GM12878 (cell line): ENCODE data around the gene PNPLA3. TPM values are rescaled to one million over a fixed set of nuclear protein-coding genes. Genes with fewer than 3 reads are reported as not detected.
A peak's percentile ranks its signal among the peaks of the same experiment; 100 is the strongest.

Experiments
- NR2C2 ChIP-seq: IDR thresholded peaks from 2 replicates; pipeline ENCODE4 v1.6.1; 2011; ENCODE audit warnings: borderline replicate concordance, low read depth; ENCODE audit not compliant: control insufficient read depth, insufficient read length
- PBX3 ChIP-seq: IDR thresholded peaks from 2 replicates; pipeline ENCODE4 v1.6.1; 2011; ENCODE audit warnings: mild to moderate bottlenecking, low read depth, low read length, moderate library complexity; ENCODE audit not compliant: insufficient replicate concordance
- PKNOX1 ChIP-seq: fragments of 450-650 bp; IDR thresholded peaks from 2 replicates; pipeline ENCODE4 v1.6.1; 2016; ENCODE audit warnings: mild to moderate bottlenecking
- PML ChIP-seq: IDR thresholded peaks from 2 replicates; pipeline ENCODE4 v1.6.1; 2012; ENCODE audit warnings: low read length, inconsistent platforms
- RBBP5 ChIP-seq: fragments of 200-600 bp; sonication (generic); conservative IDR thresholded peaks from 2 replicates; pipeline ENCODE4 v1.6.1; 2016
- SIN3A ChIP-seq: IDR thresholded peaks from 2 replicates; pipeline ENCODE4 v1.6.1; 2012; ENCODE audit warnings: low read depth, low read length, improper control_type of control experiment
- YY1 ChIP-seq: IDR thresholded peaks from 2 replicates; pipeline ENCODE4 v1.6.1; 2011; ENCODE audit warnings: low read depth, mild to moderate bottlenecking, low read length
- polyA plus RNA-seq, 11 experiments: library from polyadenylated mRNA; depleted of rRNA in 4 of 11; unstranded in 6 of 11; stranded (reverse) in 5 of 11; fragments of >200 nt; fragmentation: Nextera tagmentation in 4 of 11; fragmentation: Illumina TruSeq in 1 of 11; extraction: Ambion mirVana in 4 of 11; extraction: Trizol in 1 of 11; gene quantifications; 1 replicate in 1 of 11; 2 replicates in 10 of 11; pipeline versions ENCODE4 v1.2.1 to v1.2.3, GENCODE V29; 2011 to 2016; ENCODE audit warnings: inconsistent platforms in 2 of 11, missing spikeins in 2 of 11, low read depth in 1 of 11
- total RNA-seq, 4 experiments: library from RNA; depleted of rRNA in 3 of 4; stranded (reverse); fragments of >200 nt in 3 of 4; fragmentation: Illumina TruSeq in 1 of 4; extraction: Trizol in 1 of 4; gene quantifications; 2 replicates each; pipeline versions ENCODE4 v1.2.1 to v1.2.3, GENCODE V29; 2013 to 2021

Gene PNPLA3
- total and polyA plus RNA-seq, 10 of the 15 experiments (the other 5 are each of a cell fraction or from before 2014, with no cell fraction given) = 0.05 to 0.08 TPM; not detected in 8

- TF ChIP-seq PKNOX1 (peak; percentile 65), YY1 (peak; percentile 99), PBX3 (no peak), PML (peak; percentile 73), RBBP5 (no peak), SIN3A (0 out of 2 replicates have a peak, but pooled peaks have one; percentile 52), NR2C2 (peak; percentile 80)
Observed at GRCh38 chr22:43955040-43955882, 31.7 kb downstream of the PNPLA3 start, which contains the start of gene SAMM50 (continued).
